Activated CD8-positive, alpha-beta memory T cell treated with anti-CD3 and anti-CD28 coated beads, Interleukin-2, amount 50 U/mL, for 48 hours (primary cell): Measurements from ENCODE around the gene BAG2.
A peak's percentile ranks its signal among the peaks of the same experiment; 100 is the strongest.

ENCODE experiments used
- DNase-seq: peaks from one replicate; pipeline ENCODE4 v3.0.0-alpha.2; 2020

BAG2 gene

GRCh38 chr6:57174511-57174907, 2.4 kb downstream of the BAG2 start:
- DNase-seq: no peak

DNA sequence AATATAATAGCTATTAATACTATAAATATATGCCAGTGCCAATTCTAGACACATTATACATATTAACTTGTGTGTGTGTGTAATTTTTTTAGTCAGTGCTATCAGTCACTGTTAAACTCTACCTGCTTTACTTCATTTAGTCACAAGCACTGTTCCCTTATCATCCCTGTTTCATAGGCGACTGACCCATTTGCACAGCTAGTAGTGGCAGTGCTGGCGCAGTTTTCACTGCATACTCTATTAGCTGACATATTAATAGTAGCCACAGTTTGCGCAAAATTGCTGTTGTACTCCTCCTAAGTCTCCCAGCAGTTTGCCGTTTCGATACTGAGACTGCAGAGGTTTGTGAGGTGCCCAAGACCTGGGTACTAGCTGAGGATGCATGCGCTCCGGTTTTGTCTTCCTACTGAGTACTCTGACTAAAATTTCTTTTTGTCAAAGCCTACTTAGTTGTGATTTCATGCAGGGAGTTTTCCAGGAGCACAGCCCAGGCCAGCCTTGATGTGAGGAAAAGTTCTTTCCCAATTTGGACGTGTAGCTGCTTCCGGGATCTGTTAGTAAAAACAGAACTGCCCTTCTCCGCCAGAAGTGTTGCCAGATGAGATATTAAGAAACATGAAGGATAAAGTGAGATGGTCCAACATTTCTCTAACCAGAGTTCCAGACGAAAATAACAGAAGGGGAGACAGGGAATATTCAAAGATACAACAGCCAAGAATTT, 5.6 kb downstream of the BAG2 start:
- DNase-seq: no peak

DNA sequence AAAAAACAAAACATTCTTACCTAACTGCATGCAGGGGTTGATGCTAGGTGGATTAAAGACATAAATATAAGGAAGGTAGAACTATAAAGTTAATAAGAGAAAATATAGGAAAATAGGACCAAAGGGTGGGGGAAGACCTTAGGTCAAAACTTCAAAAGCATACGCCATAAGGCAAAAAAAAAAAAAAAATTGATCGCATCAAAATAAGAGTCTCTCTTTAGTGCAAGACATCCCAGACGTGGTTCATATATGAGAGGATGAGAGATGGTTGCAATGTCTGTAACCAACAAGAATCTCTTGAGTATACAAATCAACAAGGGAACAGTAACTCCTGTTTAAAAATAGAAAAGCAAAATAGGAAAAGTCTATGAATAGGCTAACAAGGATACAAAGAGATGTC, 8.5 kb downstream of the BAG2 start:
- DNase-seq: no peak

DNA sequence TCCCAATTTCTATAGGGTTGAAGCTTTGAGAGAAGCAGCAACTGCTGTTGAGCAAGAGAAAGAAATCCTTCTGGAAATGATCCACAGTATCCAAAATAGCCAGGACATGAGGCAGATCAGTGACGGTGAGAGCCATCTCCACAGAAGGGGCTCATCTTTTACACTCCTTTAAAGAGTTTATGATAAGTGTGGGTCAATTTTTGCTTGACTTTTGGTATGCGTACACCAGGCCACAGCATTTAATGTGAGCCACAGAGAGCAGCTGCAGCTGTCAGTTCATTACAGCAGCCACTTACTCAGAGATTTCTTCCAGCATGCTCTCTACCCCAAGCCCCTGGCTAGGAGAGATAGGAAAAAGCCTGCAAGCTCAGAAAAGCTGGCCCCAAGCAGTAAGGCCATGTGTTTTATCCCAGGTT, 9.9 kb downstream of the BAG2 start:
- no peak for DNase-seq

DNA sequence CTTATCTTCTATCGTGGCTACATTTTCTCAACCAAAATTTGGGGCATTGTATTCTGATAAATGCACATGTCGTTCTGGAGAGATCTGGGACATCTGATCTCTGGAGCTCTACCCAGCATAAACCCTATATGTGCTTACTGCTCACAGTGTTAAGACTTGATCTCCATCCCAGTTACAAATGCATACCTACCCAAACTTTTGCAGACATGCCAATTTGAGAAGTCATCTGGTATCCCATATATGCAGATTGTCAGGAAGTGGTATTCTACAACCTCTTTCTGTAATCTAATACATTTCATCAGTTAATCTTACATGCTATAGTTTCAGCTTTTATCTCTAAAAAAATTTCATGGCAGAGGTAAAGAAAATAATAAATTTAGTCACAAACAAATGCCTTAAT, 11.2 kb downstream of the BAG2 start:
- no peak for DNase-seq

DNA sequence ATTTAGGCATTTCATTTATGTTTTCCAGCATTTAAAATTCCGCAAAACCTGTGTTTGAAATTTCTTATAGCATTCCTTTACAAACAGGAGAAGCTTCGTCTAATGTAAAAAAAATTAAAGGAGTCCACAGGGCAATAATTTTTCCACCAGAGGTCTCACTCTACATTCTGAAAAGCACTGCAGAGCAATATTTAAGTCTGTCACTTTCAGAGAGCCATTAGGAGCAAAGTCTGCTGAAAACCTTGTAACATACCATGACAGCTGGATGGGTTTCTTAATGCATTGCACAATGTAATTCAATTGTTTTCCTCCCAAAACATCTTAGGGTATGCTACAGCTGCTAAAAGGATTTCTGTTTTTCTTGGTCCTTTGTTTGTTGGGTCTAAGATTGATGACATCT, 18.0 kb downstream of the BAG2 start:
- DNase-seq: no peak

DNA sequence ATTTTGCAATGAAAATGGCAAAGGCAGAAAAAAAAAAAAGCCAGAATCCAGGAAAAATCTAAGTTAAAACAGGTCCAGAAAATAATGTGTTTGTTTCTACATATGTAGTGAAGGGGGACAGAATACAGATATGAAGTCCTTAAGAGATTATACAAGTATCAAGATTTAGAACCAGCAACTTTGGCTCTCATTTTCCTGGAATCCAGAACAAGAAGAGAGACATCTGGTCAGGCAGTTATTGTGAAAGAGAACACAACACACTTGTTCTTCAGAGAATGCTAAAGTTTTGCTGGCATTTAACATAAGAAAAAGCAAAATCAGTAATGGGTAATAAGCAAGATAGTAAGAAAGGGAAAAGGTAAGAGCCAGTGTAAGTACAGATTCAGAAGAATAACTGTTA, 21.1 kb downstream of the BAG2 start:
- no peak for DNase-seq

GRCh38 chr6:57195457-57195856, 23.3 kb downstream of the BAG2 start:
- no peak for DNase-seq

- DNase-seq: no peak
Observed at GRCh38 chr6:57198926-57199636, 27.0 kb downstream of the BAG2 start.

GRCh38 chr6:57201718-57202117, 29.6 kb downstream of the BAG2 start:
- DNase-seq: no peak

GRCh38 chr6:57205550-57206328, 33.6 kb downstream of the BAG2 start:
- no peak for DNase-seq

GRCh38 chr6:57207141-57207540, 35.0 kb downstream of the BAG2 start:
- no peak for DNase-seq

DNA sequence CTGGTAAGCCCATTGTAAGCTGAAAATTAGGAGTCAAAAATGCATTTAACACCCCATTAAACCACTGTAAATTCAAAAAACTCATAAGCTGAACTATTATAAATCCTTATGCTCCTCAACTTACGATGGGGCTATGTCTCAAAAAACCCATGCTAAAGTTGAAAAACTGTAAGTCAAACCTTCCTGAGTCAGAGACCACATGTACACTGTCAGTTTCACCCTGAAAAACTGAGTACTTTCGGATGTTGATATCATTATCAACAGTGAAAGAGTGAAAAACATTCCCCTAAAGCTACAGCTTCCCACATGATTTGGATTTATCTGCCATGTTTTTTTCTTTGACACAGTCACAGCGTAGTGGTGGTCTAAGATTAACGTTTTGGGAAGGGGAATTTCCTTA, 35.7 kb downstream of the BAG2 start:
- no peak for DNase-seq

DNA sequence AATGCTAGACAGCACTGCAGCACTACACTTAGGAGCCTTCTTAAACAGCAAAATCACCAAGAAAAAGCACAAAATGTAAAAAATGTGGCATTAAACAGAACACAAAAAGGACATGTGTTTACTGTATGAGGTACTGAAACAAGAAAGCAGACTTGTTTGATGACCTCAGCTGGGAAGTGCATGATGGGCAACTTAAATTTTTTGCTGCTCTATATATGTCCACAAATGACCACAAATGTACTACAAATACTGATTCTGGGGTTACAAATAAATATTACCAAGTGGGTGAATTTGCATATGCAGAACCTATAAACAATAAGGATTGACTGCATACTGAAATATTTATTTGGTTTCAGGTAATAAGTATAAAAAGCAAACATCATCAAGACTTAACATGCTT, 36.9 kb downstream of the BAG2 start:
- no peak for DNase-seq

DNA sequence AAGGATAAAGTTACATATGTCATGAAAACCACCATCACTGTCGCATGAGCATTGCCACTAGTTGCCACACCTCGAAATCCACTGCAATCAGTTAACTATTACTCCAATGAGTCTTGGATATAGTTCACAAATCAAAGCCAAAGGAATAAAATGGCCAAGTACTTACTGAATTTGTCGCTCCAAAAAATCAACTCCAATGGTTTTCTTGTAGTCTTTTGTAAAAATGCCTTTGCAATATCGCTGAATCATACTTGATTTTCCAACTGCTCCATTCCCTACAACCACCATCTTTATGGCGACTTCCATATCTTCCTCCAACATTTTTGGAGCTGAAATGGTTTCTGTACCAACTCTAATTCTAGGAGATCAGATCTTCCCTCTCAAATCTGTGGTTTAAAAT, 37.9 kb downstream of the BAG2 start:
- no peak for DNase-seq

DNA sequence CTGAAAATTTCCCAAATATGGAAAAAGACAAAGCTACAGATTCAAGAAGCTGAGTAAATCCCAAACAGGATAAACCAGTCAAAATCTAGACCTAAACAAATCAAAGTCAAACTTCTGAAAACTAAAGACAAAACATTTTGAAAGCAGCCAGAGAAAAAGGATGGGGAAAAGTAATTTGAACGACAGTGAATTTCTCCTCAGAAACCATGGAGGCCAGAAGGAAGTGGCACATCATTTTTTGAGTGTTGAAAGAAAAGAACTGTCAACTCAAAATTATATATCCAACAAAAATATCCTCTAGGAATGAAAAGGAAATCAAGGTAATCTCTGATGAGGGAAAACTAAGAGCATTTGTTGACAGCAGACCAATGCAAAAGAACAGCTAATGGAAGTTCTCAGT, 43.1 kb downstream of the BAG2 start:
- DNase-seq: no peak

DNA sequence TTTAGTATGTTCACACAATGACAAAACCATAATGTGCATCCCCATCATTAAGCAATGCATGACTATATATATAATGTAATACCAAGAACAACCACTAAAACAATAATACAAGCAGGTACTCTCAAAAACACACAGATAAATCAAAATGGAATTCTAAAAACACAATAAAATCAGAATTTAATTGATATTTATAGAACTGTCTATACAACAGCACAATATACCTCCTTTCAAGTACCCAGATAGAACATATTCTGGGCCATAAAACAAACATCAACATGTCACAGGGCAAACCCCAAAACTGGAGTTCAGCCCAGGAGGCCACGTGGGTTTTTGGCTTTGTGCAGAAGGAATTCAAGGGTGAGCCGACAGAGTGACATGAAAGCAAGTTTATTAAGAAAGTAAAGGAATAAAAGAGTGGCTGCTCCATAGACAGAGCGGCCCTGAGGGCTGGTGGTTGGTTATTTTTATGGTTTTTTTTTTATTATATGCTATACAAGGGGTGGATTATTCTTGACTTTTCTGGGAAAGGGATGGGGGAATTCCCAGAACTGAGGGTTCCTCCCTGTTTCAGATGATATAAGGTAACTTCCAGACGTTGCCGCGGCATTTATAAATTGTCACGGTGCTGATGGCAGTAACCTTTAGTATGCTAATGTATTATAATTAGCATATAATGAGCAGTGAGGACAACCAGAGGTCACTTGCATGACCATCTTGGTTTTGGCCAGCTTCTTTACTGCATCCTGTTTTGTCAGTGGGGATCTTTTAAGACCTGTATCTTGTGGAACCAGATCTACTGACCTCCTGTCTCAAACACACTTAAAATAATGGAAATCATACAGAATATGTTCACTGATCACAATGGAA, 44.3 kb downstream of the BAG2 start:
- no peak for DNase-seq

DNA sequence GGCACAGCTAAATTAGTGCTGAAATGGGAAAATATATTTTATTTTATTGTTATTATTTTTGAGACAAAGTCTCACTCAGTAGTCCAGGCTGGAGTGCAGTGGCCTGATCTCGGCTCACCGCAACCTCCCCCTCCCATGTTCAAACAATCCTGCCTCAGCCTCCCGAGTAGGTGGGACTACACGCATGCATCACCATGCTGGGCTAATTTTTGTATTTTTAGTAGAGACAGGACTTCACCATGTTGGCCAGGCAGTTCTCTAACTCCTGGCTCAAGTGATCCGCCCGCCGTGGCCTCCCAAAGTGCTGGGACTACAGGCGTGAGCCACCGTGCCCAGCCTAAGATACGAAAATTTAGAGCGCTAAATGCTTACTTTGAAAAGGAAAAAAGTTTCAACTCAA, 45.1 kb downstream of the BAG2 start:
- DNase-seq: no peak

DNA sequence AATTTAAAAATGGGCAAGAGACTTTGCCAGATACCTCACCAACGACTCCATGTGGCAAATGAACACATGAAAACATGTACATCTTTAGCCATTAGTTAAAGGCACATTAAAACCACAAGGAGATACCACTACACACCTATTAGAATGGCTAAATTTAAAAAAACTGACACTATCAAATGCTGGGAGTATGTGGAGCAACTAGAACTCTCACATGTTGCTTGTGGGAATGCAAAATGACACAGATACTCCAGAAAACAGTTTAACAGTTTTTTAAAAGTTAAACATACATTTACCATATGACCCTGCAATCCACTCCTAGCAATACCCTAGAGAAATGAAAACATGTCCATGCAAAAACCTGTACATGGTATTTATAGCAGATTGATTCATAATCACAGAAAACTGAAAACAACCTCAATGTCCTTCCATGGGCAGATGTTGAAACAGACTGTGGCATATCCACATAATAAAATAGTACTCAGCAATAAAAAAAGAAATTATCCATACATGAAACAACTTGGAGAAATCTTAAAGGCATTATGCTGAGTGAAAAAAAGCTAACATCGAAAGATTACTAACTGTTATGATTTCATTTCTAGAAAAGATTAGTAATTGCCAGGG, 48.1 kb downstream of the BAG2 start:
- DNase-seq: no peak

- peak; percentile 71 for DNase-seq
Observed at GRCh38 chr6:57221191-57221935, 49.2 kb downstream of the BAG2 start.

- DNase-seq: peak; percentile 94
Observed at GRCh38 chr6:57221936-57222742, 50.0 kb downstream of the BAG2 start, which contains the start of gene RAB23. Gene RAB23 (minus strand): TSS chr6:57222307. CDS start chr6:57210380, 11,927 bp downstream.
